Activated B cell treated with CpG ODN at 0.5 μM for 24 hours (primary cell): Measurements from ENCODE around the gene EPHA4. TPM values are rescaled to one million over a fixed set of nuclear protein-coding genes. Genes with fewer than 3 reads are reported as not detected.

Experiments used
- ATAC-seq: fragments of 200-7000 bp; cut with Tn5 transposase; one replicate; pipeline ENCODE4 v1.10.0; 2021; ENCODE audit warnings: low read depth, mild to moderate bottlenecking, moderate library complexity
- CTCF ChIA-PET: fragments of 350-600 bp; sonication (Branson Sonifier 250); formaldehyde crosslinking; loops from one replicate; lab custom pipeline; 2021; ENCODE audit warnings: antibody characterized with exemption; lab: Charles Lee
- POLR2A ChIA-PET: fragments of 350-600 bp; sonication (Branson Sonifier 250); formaldehyde crosslinking; loops from one replicate; lab custom pipeline; 2021; ENCODE audit warnings: antibody characterized with exemption; lab: Charles Lee
- DNase-seq: peaks from one replicate; pipeline ENCODE4 v3.0.0; 2022
- H3K27ac Mint-ChIP-seq: one replicate; pipeline ENCODE4 v1.8.0; 2020; ENCODE audit warnings: mixed read lengths
- H3K27me3 Mint-ChIP-seq: one replicate; pipeline ENCODE4 v1.8.0; 2021; ENCODE audit warnings: mixed read lengths
- H3K36me3 Mint-ChIP-seq: one replicate; pipeline ENCODE4 v1.8.0; 2021; ENCODE audit warnings: low read depth, mixed read lengths
- H3K4me1 Mint-ChIP-seq: one replicate; pipeline ENCODE4 v1.8.0; 2021; ENCODE audit warnings: mixed read lengths
- H3K4me3 Mint-ChIP-seq: one replicate; pipeline ENCODE4 v1.8.0; 2020; ENCODE audit warnings: mild to moderate bottlenecking, mixed read lengths
- H3K9me3 Mint-ChIP-seq: one replicate; pipeline ENCODE4 v1.8.0; 2020; ENCODE audit warnings: mixed read lengths
- CTCF ChIP-seq: fragments of 200-600 bp; IDR thresholded peaks from one replicate; pipeline ENCODE4 v1.8.0; 2022; ENCODE audit warnings: antibody characterized with exemption, mild to moderate bottlenecking
- intact Hi-C: fragments of 100-400 bp; cut with micrococcal nuclease; formaldehyde crosslinking; loops from one replicate; pipeline ENCODE4 v1.15.1; 2024
- total RNA-seq: library from RNA; stranded (reverse); gene quantifications from 2 replicates; pipeline ENCODE4 v1.2.3, GENCODE V29; 2022

Gene EPHA4
- total RNA-seq, 1 donor from 2014 or later, result 26.4 TPM

DNA sequence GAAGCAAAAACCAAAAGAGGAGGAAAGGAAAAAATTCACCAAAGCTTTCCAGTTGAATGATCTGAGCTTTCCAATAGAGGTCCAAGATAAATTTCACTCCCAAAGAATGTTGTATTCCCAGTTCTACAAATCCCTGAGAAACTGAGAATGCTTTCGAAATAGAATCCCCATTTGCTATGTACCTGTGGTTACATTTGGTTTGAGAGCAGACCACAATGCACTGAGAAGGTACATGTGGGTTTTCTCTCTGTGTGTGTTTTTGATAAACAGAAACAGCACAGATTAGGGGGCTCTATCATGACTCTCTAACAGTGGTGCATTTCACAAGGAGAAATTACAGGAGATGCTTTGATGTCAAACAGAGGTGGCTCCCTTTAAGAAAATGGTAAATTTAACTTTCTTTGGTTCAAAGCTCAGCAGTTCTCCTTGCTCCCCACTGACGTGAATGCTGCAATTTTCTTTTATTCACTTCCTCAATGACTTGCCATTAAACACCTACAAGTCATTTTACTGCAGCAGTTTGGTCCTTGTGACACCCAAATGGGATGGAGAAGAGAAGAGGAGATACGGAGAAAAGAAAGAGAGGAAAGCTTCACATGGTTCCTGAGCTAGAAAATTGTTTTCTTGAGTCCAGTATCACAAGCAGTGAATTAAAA, 108.7 kb downstream of the EPHA4 start:
- no peak for ATAC-seq
- Mint-ChIP-seq H3K9me3 (no peaks in the 10 kb centered on the region), H3K36me3 (no peaks in the 10 kb centered on the region), H3K4me3 (peak overlapping the region; percentile 9), H3K27ac (no peak overlapping the region), H3K27me3 (no peaks in the 10 kb centered on the region), H3K4me1 (peaks cover 57% of the 10 kb centered on the region)
- POLR2A ChIA-PET, result interaction anchor here (0.8 to 4.1 kb wide), 2 partner anchors 49 to 55 kb away, joined by 3 to 17 read pairs; no protein-coding TSS in a partner anchor
- CTCF ChIA-PET, result interaction anchor here (1.4 kb wide), 1 partner anchor 13 kb away, joined by 3 read pairs; no protein-coding TSS in a partner anchor
- no peak for DNase-seq
- no peak for TF ChIP-seq CTCF
- intact Hi-C loops, result loop anchor here (1.0 kb wide), 1 partner anchor 110 kb away; no protein-coding TSS in a partner anchor

GRCh38 chr2:221461901-221462300, 110.2 kb downstream of the EPHA4 start:
- DNase-seq (no peak), ATAC-seq (no peak)
- Mint-ChIP-seq H3K36me3 (peaks cover under 1% of the 10 kb centered on the region), H3K27me3 (no peaks in the 10 kb centered on the region), H3K27ac (no peak overlapping the region), H3K4me1 (peaks cover 45% of the 10 kb centered on the region), H3K9me3 (no peaks in the 10 kb centered on the region), H3K4me3 (no peak overlapping the region)
- ChIA-PET POLR2A (interaction anchor here (0.7 kb wide), 1 partner anchor 11 kb away, joined by 4 read pairs; no protein-coding TSS in a partner anchor), CTCF (no interaction called here)
- no peak for TF ChIP-seq CTCF
- intact Hi-C loops, result no loop called here

DNA sequence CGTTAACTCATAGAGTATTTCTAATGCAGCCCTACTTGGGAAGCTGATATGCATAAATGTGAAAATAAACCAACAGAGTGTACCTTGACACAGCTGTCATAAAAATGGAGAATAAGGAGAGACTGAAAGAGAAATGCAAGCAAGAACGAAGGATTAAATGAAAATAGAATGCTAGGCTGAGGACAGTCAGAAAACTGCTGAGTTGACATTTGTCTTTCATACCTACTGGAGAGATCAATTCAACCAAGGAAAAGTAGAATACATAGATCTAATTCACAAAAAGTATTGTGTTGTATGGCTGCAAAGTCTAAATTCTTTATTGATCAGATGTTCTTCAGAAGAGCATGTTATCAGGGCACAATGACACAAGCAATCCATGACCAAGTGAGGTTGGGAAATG, 112.0 kb downstream of the EPHA4 start:
- POLR2A ChIA-PET, result no interaction called here
- Mint-ChIP-seq H3K36me3 (peaks cover 9% of the 10 kb centered on the region), H3K4me1 (peaks cover 28% of the 10 kb centered on the region), H3K27me3 (no peaks in the 10 kb centered on the region), H3K4me3 (no peak overlapping the region), H3K27ac (no peak overlapping the region), H3K9me3 (no peaks in the 10 kb centered on the region)
- TF ChIP-seq CTCF, result no peak
- CTCF ChIA-PET, result no interaction called here
- ATAC-seq (no peak), DNase-seq (no peak)
- intact Hi-C loops, result no loop called here

GRCh38 chr2:221458578-221458977, 113.5 kb downstream of the EPHA4 start:
- TF ChIP-seq CTCF, result no peak
- ChIA-PET CTCF (no interaction called here), POLR2A (no interaction called here)
- Mint-ChIP-seq H3K4me1 (peaks cover 12% of the 10 kb centered on the region), H3K4me3 (no peak overlapping the region), H3K36me3 (peaks cover 18% of the 10 kb centered on the region), H3K27me3 (no peaks in the 10 kb centered on the region), H3K27ac (no peak overlapping the region), H3K9me3 (no peaks in the 10 kb centered on the region)
- DNase-seq, result no peak
- no peak for ATAC-seq
- intact Hi-C loops, result no loop called here

DNA sequence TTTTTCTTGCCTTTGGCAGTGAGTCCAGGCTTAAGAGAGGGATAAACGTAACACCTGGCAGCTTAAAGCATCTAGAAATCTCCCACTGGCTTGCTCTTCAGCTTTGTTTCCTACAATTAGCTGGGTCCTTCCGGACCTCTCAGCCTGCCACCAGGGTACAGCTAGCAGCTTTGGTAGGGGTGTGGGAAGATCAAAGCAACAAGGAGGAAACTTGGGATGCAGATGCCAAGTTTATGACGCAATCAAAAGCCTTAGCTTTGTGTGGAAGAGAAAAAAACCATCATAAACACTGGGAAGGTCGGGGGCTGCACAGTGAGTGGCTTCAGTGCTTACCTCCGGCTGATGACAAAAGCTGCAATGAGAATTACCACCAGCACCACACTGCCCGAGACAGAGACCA, 116.9 kb downstream of the EPHA4 start:
- Mint-ChIP-seq H3K4me1 (peaks cover 4% of the 10 kb centered on the region), H3K9me3 (no peaks in the 10 kb centered on the region), H3K27me3 (no peaks in the 10 kb centered on the region), H3K36me3 (peaks cover 22% of the 10 kb centered on the region), H3K4me3 (no peak overlapping the region), H3K27ac (no peak overlapping the region)
- no peak for ATAC-seq
- ChIA-PET CTCF (no interaction called here), POLR2A (no interaction called here)
- no peak for DNase-seq
- TF ChIP-seq CTCF, result no peak
- intact Hi-C loops, result no loop called here
